Stromal cell of bone marrow (primary cell): Measurements from ENCODE around the gene DPAGT1.
A peak's percentile ranks its signal among the peaks of the same experiment; 100 is the strongest.
"Not testable (repeated sequence)": the region's sequence is repeated elsewhere in the genome, so short reads cannot be mapped to it uniquely, and the experiment has no call there.

Source experiments
- DNase-seq: peaks from one replicate; pipeline ENCODE4 v3.0.0-alpha.2; 2012; ENCODE audit warnings: low read depth

DPAGT1 gene

DNA sequence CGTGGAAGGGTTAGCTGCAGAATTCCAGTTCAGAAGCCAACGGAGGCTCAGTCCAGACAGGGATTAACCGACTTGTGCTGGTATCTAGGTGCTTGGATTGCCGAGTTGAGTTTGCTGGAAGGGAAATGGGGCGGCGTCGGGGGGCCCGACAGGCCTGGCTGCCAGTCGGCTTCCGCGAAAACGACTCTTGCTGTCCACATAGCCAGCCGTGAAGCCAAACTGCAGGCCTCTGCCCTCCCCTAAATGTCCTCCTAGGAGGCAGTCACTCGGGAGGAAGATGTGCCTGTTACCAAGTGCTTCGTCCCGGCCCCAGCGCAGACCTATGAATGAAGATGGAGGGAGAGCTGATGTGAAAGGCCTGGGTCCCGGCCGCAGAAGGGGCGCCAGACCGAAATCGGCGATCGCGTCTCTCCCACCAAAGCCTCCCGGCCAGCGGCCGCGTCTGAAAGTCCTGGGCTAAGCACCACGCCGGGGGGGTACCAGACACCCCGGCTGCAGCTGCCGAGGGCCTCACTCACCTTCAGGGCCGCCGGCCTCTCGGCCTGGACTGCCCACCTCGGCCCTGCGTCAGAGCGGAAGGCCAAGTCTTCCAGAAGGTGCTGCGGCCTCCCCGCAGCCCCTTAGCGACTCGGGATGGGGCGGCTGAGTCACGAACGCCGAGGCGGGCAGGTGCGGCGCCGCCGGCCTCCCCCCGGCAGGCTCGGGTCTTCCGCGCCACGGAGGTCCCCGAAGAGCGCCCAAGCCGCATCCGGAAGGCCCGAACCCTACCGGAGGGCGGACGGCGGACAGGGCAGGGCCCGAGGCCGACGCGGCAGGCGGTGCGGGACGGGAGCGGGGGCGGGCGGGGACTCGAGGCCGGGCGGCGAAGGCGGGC, 7.5 kb downstream of the DPAGT1 start:
- DNase-seq: peak; percentile 12

DNA sequence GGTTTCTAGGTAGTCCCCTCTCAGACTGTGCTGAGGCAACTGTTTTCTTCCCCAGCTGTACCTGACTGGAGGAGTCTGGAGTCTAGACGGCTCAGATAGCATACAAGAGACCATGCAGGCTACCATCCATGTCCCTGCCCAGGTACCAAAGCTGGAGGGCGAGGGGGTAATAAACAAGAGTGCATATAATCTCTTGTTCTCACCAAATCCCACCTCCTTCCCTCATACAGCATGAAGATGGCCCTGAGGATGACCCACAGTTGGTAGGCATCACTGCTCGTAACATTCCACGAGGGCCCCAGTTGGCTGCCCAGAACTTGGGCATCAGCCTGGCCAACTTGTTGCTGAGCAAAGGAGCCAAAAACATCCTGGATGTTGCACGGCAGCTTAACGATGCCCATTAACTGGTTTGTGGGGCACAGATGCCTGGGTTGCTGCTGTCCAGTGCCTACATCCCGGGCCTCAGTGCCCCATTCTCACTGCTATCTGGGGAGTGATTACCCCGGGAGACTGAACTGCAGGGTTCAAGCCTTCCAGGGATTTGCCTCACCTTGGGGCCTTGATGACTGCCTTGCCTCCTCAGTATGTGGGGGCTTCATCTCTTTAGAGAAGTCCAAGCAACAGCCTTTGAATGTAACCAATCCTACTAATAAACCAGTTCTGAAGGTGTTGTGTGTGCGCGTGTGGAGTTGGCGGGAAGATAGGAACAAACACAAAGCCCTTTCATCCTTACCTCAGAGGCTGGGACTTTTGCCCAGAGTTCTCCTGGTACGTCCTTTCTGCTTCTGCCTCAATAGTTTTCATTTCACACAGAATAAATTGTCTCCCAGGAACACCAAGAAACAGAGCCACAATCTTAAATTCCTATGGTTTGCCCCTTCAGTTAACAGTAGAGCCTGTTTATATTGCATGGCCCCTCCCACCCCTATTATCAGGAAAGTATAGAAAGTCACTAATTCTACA, 8.5 kb downstream of the DPAGT1 start:
- no peak for DNase-seq

DNA sequence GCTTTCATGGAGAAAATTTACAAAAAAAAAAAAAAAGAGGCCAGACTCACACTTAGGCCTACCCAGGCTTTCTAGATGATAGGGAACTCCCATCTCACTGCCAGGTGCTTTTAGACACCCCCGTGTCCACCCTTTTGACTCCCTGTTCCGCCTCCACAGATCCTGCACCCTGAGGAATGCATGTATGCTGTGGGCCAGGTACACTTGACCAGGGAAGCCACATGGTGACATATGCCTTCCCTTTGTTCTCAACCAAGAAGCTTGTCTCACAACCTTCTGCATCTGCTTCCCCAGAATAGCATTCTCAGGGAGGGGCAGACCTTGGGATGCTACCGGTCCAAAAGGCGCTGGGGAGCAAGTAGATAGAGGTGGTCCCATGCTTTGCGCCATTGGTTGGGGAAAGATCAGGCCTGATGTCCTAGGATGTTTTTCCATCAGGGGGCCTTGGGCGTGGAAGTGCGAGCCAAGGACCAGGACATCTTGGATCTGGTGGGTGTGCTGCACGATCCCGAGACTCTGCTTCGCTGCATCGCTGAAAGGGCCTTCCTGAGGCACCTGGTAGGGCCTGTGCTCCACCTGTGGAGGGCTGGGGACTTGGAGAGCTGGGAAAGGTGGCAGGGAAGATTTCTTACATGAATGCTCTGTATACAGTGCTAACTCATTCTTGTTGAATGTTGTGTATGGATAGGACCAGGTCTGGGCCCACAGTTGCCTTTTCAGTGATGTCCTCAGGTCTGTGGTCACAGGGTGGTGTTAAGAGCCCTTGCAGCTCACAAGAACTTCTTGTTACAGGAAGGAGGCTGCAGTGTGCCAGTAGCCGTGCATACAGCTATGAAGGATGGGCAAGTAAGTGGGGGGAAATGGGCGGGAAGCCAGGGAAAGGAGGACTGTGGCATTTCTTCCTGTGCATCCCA, 9.4 kb downstream of the DPAGT1 start:
- DNase-seq: no peak

DNA sequence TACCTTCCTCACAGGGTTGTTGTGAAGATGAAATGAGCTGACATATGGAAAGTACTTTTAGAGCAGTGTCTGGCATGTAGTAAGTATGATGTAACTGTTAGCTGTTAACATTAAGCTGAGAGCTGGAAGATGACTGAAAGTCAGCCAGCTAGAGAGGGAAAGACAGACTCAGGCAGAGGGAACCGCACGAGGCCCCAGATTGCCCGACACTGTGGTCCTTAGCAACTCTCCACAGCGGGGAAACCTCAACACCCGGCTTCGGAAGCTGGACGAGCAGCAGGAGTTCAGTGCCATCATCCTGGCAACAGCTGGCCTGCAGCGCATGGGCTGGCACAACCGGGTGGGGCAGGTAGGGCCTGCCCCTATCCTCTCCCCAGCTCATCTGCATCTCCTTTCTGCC, 10.5 kb downstream of the DPAGT1 start:
- no peak for DNase-seq

DNA sequence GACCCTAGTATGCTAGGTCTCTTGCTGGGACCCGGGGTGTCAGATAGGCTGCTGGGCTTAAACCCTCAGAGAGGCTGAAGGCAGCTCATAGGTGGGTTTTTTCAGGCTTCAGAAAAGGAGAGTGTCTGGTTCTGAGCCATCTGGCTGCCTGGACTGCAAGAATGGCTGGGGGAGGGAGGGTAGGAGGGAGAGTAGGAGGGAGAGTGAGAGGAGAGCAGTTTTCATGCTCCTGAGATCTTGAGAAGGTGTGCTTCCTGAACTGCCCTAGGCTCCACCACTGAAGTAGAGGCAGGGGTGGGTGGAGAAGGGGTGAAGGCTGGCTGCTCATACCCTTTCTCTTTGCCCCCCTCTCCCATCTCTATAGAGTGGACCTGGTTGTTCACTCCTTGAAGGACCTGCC, 12.3 kb downstream of the DPAGT1 start:
- no peak for DNase-seq

DNA sequence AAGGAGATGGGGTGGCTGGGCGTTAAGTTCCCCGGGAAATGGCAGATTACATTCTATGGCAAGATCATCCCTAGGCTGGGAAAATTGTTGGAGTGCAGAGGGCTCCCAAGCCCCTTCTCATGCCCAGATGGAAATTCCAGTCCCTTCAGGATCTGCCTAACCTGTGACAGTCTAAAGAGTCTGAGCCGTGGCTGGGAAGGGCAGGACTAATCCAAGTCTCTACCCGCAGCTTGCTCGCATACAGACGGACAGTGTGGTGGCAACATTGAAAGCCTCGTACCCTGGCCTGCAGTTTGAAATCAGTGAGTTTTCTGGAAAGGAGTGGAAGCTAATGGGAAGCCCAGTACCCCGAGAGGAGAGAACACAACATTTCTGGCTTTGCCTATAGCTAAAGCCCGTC, 13.2 kb downstream of the DPAGT1 start:
- no peak for DNase-seq

DNA sequence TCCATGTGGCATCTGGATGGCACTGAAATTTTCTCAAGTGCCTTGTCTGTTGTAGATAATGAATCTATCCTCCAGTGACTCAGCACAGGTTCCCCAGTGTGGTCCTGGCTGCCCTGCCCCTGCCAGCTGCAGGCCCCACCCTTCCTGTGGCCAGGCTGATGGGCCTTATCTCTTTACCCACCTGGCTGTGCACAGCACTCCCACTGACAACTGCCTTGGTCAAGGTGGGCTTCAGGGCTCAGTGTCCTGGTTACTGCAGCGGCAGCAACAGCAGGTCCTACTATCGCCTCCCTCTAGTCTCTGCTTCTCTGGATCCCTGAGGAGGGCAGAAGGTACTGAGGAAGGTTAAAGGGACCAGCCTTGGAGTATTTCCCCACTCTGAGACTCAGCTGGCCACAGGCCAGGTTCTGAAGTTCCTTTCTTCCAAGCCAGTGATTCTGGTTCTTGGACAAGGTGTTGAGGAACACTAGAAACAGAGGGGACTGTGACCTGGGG, 13.9 kb downstream of the DPAGT1 start:
- DNase-seq: no peak

DNA sequence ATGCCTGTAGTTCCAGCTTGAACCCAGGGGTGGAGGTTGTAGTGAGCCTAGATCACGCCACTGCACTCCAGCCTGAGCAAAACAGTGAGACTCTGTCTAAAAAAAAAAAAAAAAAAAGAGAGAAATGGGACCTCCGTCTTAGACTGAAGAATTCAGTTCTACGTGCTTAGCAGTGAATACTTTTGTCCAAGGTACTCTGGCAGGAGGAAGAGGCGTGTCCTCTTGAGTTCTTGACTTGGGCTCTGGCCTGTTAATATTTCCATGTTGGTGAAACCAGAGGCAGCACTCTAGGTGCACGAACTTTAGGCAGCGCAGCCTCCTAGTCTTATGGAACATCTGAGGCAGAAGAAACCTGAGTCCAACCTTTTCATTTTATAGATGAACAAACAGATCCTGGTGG, 14.5 kb downstream of the DPAGT1 start:
- no peak for DNase-seq

DNA sequence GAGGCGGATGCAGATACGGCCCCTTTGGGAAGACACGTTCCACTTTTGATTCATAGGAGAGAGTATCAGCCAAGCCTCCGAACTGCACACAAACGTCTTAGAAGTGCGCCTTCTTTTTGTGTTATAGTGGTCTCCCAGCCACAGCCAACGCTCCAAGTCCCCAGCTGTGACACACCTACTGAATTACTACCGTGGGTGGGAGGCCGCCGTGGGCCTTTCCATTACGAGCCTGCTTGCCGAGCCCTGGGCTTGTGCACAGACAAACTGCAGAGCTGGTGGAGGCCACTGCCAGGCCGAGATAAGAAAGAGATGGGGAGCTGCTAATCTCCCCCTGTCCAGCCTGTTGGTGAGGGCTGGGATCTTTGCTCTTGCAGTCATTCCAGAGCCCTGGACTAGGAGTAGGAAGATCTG, 16.2 kb downstream of the DPAGT1 start:
- DNase-seq: no peak

DNA sequence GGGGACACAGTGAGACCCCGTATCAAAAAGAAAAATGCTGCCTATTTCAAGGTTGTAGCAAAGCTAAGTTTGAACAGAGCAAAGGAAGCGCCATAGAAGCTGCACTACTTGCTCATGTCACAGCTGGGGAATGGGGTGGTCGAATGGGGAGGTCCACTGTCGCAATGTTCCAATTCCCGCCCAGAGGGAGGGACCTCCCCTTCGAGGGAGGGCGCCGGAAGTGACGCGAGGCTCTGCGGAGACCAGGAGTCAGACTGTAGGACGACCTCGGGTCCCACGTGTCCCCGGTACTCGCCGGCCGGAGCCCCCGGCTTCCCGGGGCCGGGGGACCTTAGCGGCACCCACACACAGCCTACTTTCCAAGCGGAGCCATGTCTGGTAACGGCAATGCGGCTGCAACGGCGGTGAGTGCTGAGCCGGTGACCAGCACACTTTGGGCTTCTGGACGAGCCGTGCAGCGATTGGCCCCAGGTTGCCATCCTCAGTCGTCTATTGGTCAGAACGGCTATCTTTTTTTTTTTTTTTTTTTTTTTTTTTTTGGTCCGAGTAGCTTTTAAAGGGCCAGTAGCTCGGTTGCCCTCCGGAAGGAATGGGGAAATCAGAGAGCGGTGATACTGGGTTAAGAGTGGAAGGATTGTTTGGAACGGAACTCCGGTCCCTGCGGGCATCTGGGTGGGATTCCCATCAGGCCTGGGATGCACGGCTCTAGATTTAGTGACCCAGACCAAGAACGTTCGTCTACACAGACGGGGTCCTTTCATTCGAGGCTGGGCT, 16.8 kb downstream of the DPAGT1 start, which contains the start of gene HMBS:
TSS of gene HMBS (plus strand) at position 219 of the 774 bp plus-strand sequence. CDS start at position 372, 153 bp downstream.
- DNase-seq: peak; percentile 92

DNA sequence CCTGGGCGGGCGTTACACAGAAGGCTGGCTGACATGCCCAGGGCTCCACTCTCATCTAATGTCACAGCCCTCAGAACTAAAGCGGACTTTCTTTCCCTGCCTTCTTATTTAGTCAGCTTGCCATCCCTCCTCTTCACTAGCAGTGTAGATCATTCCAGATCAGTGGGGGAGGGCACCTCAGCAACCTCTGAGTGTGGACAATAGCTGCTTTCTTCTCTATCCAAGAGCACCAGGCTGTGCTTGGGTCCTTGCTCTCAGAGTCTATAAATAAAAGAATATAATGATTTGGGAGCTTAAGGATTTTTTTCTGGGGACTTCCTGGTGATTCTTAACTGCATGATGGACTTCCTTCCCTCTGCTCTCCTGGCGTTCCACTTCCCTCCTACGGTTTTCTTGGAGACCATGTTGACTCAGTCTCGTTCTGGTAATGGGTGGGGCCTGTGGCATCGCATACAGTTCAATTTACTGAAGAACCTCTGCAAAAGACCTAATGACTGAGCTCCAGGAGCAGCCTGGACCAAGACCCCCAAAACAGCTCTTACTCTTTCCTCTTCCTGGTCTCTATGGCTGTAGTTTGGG, 19.9 kb downstream of the DPAGT1 start:
- no peak for DNase-seq

DNA sequence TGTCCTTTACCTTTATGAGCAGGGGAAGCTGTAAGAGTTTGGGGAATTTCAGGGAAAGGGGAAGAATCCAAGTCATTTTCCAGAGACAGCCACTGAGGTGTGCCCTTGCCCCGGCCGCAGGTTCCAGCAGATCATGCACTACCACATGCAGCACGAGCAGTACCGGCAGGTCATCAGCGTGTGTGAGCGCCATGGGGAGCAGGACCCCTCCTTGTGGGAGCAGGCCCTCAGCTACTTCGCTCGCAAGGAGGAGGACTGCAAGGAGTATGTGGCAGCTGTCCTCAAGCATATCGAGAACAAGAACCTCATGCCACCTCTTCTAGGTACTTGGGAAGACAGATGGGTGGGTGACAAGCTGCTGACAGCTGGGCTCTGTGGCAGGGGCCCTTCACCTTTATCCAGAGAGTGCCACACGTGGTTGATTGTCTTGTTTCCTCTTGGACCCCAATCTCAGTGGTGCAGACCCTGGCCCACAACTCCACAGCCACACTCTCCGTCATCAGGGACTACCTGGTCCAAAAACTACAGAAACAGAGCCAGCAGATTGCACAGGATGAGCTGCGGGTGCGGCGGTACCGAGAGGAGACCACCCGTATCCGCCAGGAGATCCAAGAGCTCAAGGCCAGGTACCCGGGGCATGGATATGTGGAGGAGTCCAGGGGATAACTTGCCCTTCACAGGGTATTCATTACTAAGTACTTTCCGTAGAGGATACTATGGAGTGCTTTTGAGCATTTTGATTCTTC, 22.8 kb downstream of the DPAGT1 start:
- DNase-seq: no peak

DNA sequence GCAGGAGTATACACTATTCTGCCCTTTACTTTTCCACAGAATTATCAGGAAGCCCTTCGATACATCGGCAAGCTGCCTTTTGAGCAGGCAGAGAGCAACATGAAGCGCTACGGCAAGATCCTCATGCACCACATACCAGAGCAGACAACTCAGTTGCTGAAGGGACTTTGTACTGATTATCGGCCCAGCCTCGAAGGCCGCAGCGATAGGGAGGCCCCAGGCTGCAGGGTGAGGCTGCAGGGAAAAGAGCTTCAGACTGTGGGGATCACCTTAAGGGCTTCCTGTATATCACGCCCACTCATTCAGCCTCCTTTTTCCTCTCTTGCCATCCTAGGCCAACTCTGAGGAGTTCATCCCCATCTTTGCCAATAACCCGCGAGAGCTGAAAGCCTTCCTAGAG, 23.8 kb downstream of the DPAGT1 start:
- DNase-seq: no peak

DNA sequence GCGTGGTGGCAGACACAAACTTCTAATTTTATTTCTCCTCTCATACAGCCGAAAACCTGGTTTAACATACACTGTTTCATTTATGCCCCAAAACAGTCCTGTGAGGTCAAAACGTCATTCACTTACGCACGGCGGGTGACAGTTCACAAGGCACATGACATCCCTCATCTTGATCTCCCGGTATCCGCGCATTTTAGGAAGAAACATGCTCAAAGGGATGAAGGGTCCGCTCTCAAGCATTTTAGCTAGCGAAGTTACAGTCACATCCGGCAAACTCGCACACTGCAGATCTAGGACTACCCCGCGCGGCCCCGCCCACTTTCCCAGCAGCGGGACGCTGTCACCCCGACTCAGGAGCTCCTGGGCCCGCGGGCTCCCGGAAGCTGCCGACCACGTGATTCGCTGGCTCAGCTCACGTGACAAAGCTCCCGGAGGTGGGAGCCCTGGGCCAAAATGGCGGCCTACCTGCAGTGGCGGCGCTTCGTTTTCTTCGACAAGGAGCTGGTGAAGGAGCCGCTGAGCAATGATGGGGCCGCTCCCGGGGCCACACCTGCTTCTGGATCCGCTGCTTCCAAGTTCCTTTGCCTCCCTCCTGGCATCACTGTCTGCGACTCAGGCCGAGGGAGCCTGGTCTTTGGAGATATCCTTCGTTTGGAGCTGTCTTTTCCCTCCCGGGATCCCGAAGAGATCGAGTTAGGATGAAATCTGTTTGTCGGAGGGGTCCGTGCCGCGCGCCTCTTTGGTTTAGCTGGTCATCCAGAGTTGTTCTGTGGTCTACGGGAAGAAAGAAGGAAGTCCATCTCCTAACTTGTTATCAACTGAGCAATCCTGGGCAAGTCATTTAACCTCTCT, 34.1 kb downstream of the DPAGT1 start, which contains the start of gene VPS11:
TSS of gene VPS11 (plus strand) at position 448 of the 852 bp plus-strand sequence. CDS start at position 454, 6 bp downstream.
- peak; percentile 92 for DNase-seq

DNA sequence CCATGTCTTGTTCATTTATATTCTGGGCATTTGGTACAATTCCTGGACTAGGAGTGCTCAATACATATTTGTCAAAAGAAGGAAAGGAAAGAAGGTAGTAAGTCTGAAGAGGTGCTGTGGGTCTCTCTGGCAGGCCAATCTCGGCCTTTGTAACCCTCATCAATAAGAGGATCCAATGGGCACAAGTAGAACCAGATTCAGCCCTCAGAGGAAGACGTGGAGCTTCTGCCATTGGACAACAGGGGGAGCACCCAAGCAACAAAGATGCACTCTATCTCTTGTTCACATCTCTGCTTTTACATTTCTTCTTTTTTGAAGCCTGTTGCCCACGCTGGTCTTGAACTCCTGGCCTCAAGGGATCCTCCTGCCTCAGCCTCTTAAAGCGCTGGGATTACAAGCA, 36.3 kb downstream of the DPAGT1 start:
- DNase-seq: no peak

DNA sequence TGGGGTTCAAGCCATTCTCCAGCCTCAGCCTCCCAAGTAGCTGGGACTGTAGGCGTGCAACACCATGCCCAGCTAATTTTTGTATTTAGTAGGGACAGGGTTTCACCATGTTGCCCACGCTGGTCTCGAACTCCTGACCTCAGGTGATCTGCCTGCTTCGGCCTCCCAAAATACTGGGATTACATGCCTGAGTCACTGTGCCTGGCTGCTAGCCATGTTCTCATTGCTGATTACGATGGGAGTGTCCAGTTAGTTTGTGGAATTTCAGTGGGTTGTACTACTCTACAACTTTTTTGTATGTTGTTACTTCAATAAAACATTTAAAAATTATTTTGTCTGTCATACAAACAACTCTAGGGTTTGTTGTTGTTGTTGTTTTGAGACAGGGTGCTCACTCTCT, 38.9 kb downstream of the DPAGT1 start:
- DNase-seq: no peak

DNA sequence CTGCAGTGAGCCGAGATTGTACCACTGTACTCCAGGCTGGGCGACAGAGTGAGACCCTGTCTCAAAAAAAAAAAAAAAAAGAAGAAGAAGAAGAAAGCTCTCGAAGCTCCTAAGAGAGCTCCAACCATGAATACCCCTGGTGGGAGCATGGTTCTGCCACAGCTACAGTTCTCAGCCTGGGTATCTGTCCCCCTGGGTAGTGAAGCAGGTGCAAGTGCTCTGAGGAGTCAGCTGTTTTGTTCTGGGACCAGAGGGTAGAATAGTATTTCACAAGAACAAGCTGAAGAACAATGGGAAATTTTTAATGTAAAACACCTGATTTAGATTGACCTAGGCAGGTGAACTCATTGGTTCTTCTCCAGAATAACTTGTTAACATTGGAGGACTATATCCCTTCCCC, 40.4 kb downstream of the DPAGT1 start:
- DNase-seq: no peak

DNA sequence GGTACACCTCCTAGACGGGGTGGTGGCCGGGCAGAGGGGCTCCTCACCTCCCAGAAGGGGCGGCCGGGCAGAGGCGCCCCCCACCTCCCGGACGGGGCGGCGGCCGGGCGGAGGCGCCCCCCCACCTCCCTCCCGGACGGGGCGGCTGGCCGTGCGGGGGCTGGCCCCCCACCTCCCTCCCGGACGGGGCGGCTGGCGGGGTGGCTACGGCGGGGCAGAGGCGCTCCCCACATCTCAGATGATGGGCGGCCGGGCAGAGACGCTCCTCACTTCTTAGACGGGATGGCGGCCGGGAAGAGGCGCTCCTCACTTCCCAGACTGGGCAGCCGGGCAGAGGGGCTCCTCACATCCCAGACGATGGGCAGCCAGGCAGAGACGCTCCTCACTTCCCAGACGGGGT, 42.5 kb downstream of the DPAGT1 start:
- not testable (repeated sequence) for DNase-seq
